OCI-LY1 (cell line): ENCODE data around the gene DMRT1.

ENCODE experiments used
- H2AFZ ChIP-seq: fragments of 200-600 bp; sonication (generic), shearing (Covaris generic); 2 replicates; pipeline ENCODE4 v1.6.0; 2014; ENCODE audit warnings: antibody characterized with exemption, mild to moderate bottlenecking, low read length
- H3F3A ChIP-seq: fragments of 200-600 bp; sonication (generic), shearing (Covaris generic); 2 replicates; pipeline ENCODE4 v1.6.0; 2014; ENCODE audit warnings: mild to moderate bottlenecking, antibody characterized with exemption, low read length, moderate library complexity; ENCODE audit not compliant: insufficient read depth
- H3K27ac ChIP-seq: fragments of 200-600 bp; sonication (generic); 2 replicates; pipeline ENCODE4 v1.5.1; 2014; ENCODE audit warnings: low read length, mixed run types, mild to moderate bottlenecking, low read depth; ENCODE audit not compliant: poor library complexity, severe bottlenecking
- H3K27me3 ChIP-seq: fragments of 200-600 bp; sonication (generic); 2 replicates; pipeline ENCODE4 v1.6.0; 2014; ENCODE audit warnings: antibody characterized with exemption, mild to moderate bottlenecking, low read length, moderate library complexity; ENCODE audit not compliant: insufficient read depth
- H3K36me3 ChIP-seq: fragments of 200-600 bp; sonication (generic); 2 replicates; pipeline ENCODE4 v1.6.1; 2014; ENCODE audit warnings: mild to moderate bottlenecking, antibody characterized with exemption, low read length, moderate library complexity, mixed read lengths; ENCODE audit not compliant: insufficient read depth
- H3K4me1 ChIP-seq: fragments of 200-600 bp; sonication (generic); 2 replicates; pipeline ENCODE4 v1.5.1; 2014; ENCODE audit warnings: mild to moderate bottlenecking, low read length, moderate library complexity; ENCODE audit not compliant: insufficient read depth, severe bottlenecking
- H3K4me2 ChIP-seq: fragments of 200-600 bp; sonication (generic), shearing (Covaris generic); 2 replicates; pipeline ENCODE4 v1.6.1; 2014; ENCODE audit warnings: low read length
- H3K4me3 ChIP-seq: fragments of 200-600 bp; sonication (generic); 2 replicates; pipeline ENCODE4 v1.5.1; 2014; ENCODE audit warnings: low read length, low read depth, mild to moderate bottlenecking, mixed read lengths; ENCODE audit not compliant: poor library complexity, severe bottlenecking
- H3K79me2 ChIP-seq: fragments of 200-600 bp; shearing (Covaris generic); 2 replicates; pipeline ENCODE4 v1.6.1; 2016; ENCODE audit warnings: mixed run types, low read length, mixed read lengths; ENCODE audit not compliant: insufficient read depth
- H3K9ac ChIP-seq: fragments of 200-600 bp; sonication (generic), shearing (Covaris generic); 2 replicates; pipeline ENCODE4 v1.6.1; 2014; ENCODE audit warnings: mild to moderate bottlenecking, low read length, mixed read lengths
- H3K9me2 ChIP-seq: fragments of 200-600 bp; sonication (generic), shearing (Covaris generic); 2 replicates; pipeline ENCODE4 v1.6.1; 2014; ENCODE audit warnings: low read depth, mild to moderate bottlenecking, low read length, mixed read lengths
- H3K9me3 ChIP-seq: fragments of 200-600 bp; shearing (Covaris generic); 2 replicates; pipeline ENCODE4 v1.6.1; 2014; ENCODE audit warnings: low read length, mixed read lengths
- H4K20me1 ChIP-seq: fragments of 200-600 bp; sonication (generic), shearing (Covaris generic); 2 replicates; pipeline ENCODE4 v1.6.0; 2016; ENCODE audit warnings: mild to moderate bottlenecking, low read length; ENCODE audit not compliant: insufficient read depth
- CTCF ChIP-seq: fragments of 200-600 bp; sonication (generic), shearing (Covaris generic); IDR thresholded peaks from 2 replicates; pipeline ENCODE4 v1.5.1; 2017; ENCODE audit warnings: mild to moderate bottlenecking, antibody characterized with exemption, low read length, moderate library complexity, mixed read lengths
- EZH2 ChIP-seq: fragments of 200-600 bp; sonication (generic), shearing (Covaris generic); IDR thresholded peaks from 2 replicates; pipeline ENCODE4 v1.8.0; 2017; ENCODE audit warnings: borderline replicate concordance, mixed run types, mild to moderate bottlenecking, antibody characterized with exemption, low read length, moderate library complexity, mixed read lengths

Gene DMRT1

GRCh38 chr9:972501-973294 is 131.2 kb downstream of the DMRT1 start:
- TF ChIP-seq CTCF (no peak), EZH2 (no peak)
- Histone ChIP-seq H3K4me1 (peaks cover 4% of the 10 kb centered on the region), H3K4me2 (no peak overlapping the region), H2AFZ (no peak overlapping the region), H3K79me2 (no peaks in the 10 kb centered on the region), H3K9me3 (no peaks in the 10 kb centered on the region), H3K9ac (no peak overlapping the region), H3K27me3 (no peaks in the 10 kb centered on the region), H3F3A (no peaks in the 10 kb centered on the region), H3K9me2 (no peaks in the 10 kb centered on the region), H3K36me3 (no peaks in the 10 kb centered on the region), H3K4me3 (no peak overlapping the region), H3K27ac (no peak overlapping the region), H4K20me1 (no peaks in the 10 kb centered on the region)

GRCh38 chr9:973295-973834 is 131.9 kb downstream of the DMRT1 start:
- Histone ChIP-seq H3K27ac (no peak overlapping the region), H3K9ac (no peak overlapping the region), H3K9me2 (no peaks in the 10 kb centered on the region), H3K79me2 (no peaks in the 10 kb centered on the region), H3K9me3 (no peaks in the 10 kb centered on the region), H2AFZ (no peak overlapping the region), H4K20me1 (no peaks in the 10 kb centered on the region), H3K4me3 (no peak overlapping the region), H3K4me1 (no peaks in the 10 kb centered on the region), H3K27me3 (no peaks in the 10 kb centered on the region), H3K36me3 (no peaks in the 10 kb centered on the region), H3F3A (no peaks in the 10 kb centered on the region), H3K4me2 (no peak overlapping the region)
- TF ChIP-seq EZH2 (no peak), CTCF (no peak)

- Histone ChIP-seq H3K27me3 (no peaks in the 10 kb centered on the region), H3K4me3 (no peak overlapping the region)
- TF ChIP-seq CTCF: no peak
- TF ChIP-seq EZH2: no peak
Observed at GRCh38 chr9:974031-974995, 132.8 kb downstream of the DMRT1 start.

More at GRCh38 chr9:974031-974995, 132.8 kb downstream of the DMRT1 start:
- no peaks in the 10 kb centered on the region for H3K9me3 ChIP-seq
- no peaks in the 10 kb centered on the region for H3K36me3 ChIP-seq
- no peaks in the 10 kb centered on the region for H3K79me2 ChIP-seq
- H3F3A ChIP-seq: no peaks in the 10 kb centered on the region
- no peaks in the 10 kb centered on the region for H4K20me1 ChIP-seq
- no peak overlapping the region for H3K4me2 ChIP-seq
- H3K9ac ChIP-seq: no peak overlapping the region
- H3K4me1 ChIP-seq: no peaks in the 10 kb centered on the region
- no peaks in the 10 kb centered on the region for H3K9me2 ChIP-seq
- no peak overlapping the region for H2AFZ ChIP-seq
- no peak overlapping the region for H3K27ac ChIP-seq
